ENCODE measurements around the gene CHRM2.

GRCh38 chr7:137038706-137039105, 170.3 kb downstream of the CHRM2 start:
- no peak for TF ChIP-seq CTCF (IDR thresholded peaks at IDR 0.05)
- TF ChIP-seq POLR2A (IDR thresholded peaks at IDR 0.05) = no peak
- TF ChIP-seq EP300 (IDR thresholded peaks at IDR 0.05) = no peak

All from tibial nerve (tissue), 4 donors.